A673 (cell line): ENCODE results near the gene TMEM161A.

Experiments
- CTCF ChIP-seq: fragments of 300-800, 200-600 bp; sonication (generic); conservative IDR thresholded peaks from 2 replicates; pipeline ENCODE4 v1.5.1; 2017; ENCODE audit warnings: low read depth, mild to moderate bottlenecking, antibody characterized with exemption, low read length, moderate library complexity, mixed read lengths
- EZH2 ChIP-seq: fragments of 200-600 bp; sonication (generic); IDR thresholded peaks from 2 replicates; pipeline ENCODE4 v1.6.1; 2017; ENCODE audit warnings: borderline replicate concordance, low read depth, mild to moderate bottlenecking, mixed read lengths, antibody characterized with exemption, low read length; ENCODE audit not compliant: poor library complexity, severe bottlenecking

GRCh38 chr19:19077103-19077502, 61.2 kb downstream of the TMEM161A start:
- TF ChIP-seq CTCF (no peak), EZH2 (no peak)
